Panc1 (cell line): Measurements from ENCODE around the gene HOXD13. TPM values are rescaled to one million over a fixed set of nuclear protein-coding genes. Genes with fewer than 3 reads are reported as not detected.

ENCODE experiments used
- ATAC-seq: fragments of 200-7000 bp; cut with Tn5 transposase; 2 replicates; pipeline ENCODE4 v1.9.1; 2020; ENCODE audit warnings: mild to moderate bottlenecking, moderate library complexity
- BruUV-seq: library from RNA; stranded (reverse); fragments of 400-500 nt; replicated peaks from 2 replicates; lab custom pipeline; 2021; lab: Mats Ljungman, UMichigan
- CTCF ChIA-PET: fragments of 300-600 bp; sonication (Branson Sonifier 250); formaldehyde crosslinking; loops from one replicate; lab custom pipeline; 2022; ENCODE audit warnings: antibody characterized with exemption; lab: Charles Lee
- POLR2A ChIA-PET: fragments of 300-600 bp; sonication (Branson Sonifier 250); formaldehyde crosslinking; loops from one replicate; lab custom pipeline; 2022; ENCODE audit warnings: antibody characterized with exemption; lab: Charles Lee
- DNase-seq: peaks from one replicate; pipeline ENCODE4 v3.0.0-alpha.2; 2010; ENCODE audit warnings: low read depth, low spot score
- H3K27ac ChIP-seq: 2 replicates; pipeline ENCODE4 v1.5.1; 2011; ENCODE audit warnings: mild to moderate bottlenecking, low read length, inconsistent platforms
- H3K27me3 ChIP-seq: fragments of 200-500 bp; sonication (Bioruptor generic); 2 replicates; pipeline ENCODE4 v1.6.0; 2014; ENCODE audit warnings: low read length, inconsistent platforms; ENCODE audit not compliant: control insufficient read depth, insufficient read depth
- H3K36me3 ChIP-seq: fragments of 200-500 bp; sonication (Bioruptor generic); 2 replicates; pipeline ENCODE4 v1.5.1; 2014; ENCODE audit warnings: inconsistent platforms, mild to moderate bottlenecking, low read length, moderate library complexity; ENCODE audit not compliant: control insufficient read depth, insufficient read depth
- H3K4me1 ChIP-seq: 2 replicates; pipeline ENCODE4 v1.5.1; 2011; ENCODE audit warnings: inconsistent platforms, mild to moderate bottlenecking, low read length, moderate library complexity; ENCODE audit not compliant: control insufficient read depth, insufficient read depth
- H3K4me3 ChIP-seq, 2 experiments: 2 replicates each; pipeline ENCODE4 v1.5.1; 2011 to 2012; ENCODE audit warnings: low read depth in 2 of 2, low read length in 2 of 2, mild to moderate bottlenecking in 2 of 2, inconsistent platforms in 1 of 2, moderate library complexity in 1 of 2
- H3K9me3 ChIP-seq: fragments of 200-500 bp; sonication (Bioruptor generic); 2 replicates; pipeline ENCODE4 v1.5.1; 2014; ENCODE audit warnings: low read depth, mild to moderate bottlenecking, inconsistent platforms, low read length, moderate library complexity; ENCODE audit not compliant: control insufficient read depth, insufficient read depth
- CTCF ChIP-seq: fragments of 450-650 bp; IDR thresholded peaks from 2 replicates; pipeline ENCODE4 v1.5.1; 2017; ENCODE audit warnings: mild to moderate bottlenecking
- POLR2AphosphoS5 ChIP-seq: IDR thresholded peaks from 2 replicates; pipeline ENCODE4 v1.6.1; 2012; ENCODE audit warnings: mild to moderate bottlenecking, low read depth, low read length, moderate library complexity
- REST ChIP-seq, 2 experiments: IDR thresholded peaks; 2 replicates each; pipeline ENCODE4 v1.6.1; 2011 to 2012; ENCODE audit warnings: low read depth in 2 of 2, control low read depth in 1 of 2, low read length in 1 of 2, mild to moderate bottlenecking in 1 of 2, moderate library complexity in 1 of 2; ENCODE audit not compliant: insufficient read depth in 1 of 2
- SIN3A ChIP-seq: IDR thresholded peaks from 2 replicates; pipeline ENCODE4 v1.6.1; 2012; ENCODE audit warnings: low read depth, mild to moderate bottlenecking, low read length, moderate library complexity, borderline replicate concordance; ENCODE audit not compliant: insufficient read depth
- TCF7L2 ChIP-seq: IDR thresholded peaks from 2 replicates; pipeline ENCODE4 v1.6.1; 2011; ENCODE audit warnings: mild to moderate bottlenecking, low read depth, low read length, inconsistent platforms
- in situ Hi-C: cut with HindIII; loops from 2 replicates; pipeline ENCODE4 v1.10.0; 2016; ENCODE audit warnings: low sequenced_read_pairs, low pct_unique_long_range_greater_than_20kb
- intact Hi-C: fragments of 100-400 bp; cut with micrococcal nuclease; formaldehyde crosslinking; loops from one replicate; pipeline ENCODE4 v1.10.0; 2022; ENCODE audit not compliant: unreplicated experiment
- total RNA-seq: library from RNA; stranded (reverse); gene quantifications from one replicate; pipeline ENCODE4 v1.2.1, GENCODE V29; 2021; ENCODE audit not compliant: unreplicated experiment

Gene HOXD13
- total RNA-seq, 1 experiment from 2014 or later, result not detected

GRCh38 chr2:176084611-176085119 lies 7.9 kb upstream of the HOXD13 start:
- TF ChIP-seq POLR2AphosphoS5 (no peak), SIN3A (no peak), CTCF (no peak), TCF7L2 (no peak), REST (IDR thresholded peaks at IDR 0.05; ENCODE audit: insufficient read depth in 1 of 2, low read depth in 2 of 2, low read length in 1 of 2) (no peak)
- ATAC-seq, result no peak
- Histone ChIP-seq H3K27me3 (peaks cover 33% of the 10 kb centered on the region), H3K4me1 (peaks cover 9% of the 10 kb centered on the region), H3K9me3 (no peaks in the 10 kb centered on the region), H3K4me3 (peak overlapping the region in 1 of 2 experiments; percentile 48; a peak in 2 of 4 replicates), H3K27ac (no peak overlapping the region), H3K36me3 (no peaks in the 10 kb centered on the region)
- intact Hi-C loops (loop anchor here (10.0 kb wide), 1 partner anchor 120 kb away; no protein-coding TSS in a partner anchor), in situ Hi-C loops (no loop called here)
- ChIA-PET CTCF (no interaction called here), POLR2A (no interaction called here)
- DNase-seq, result no peak
- BruUV-seq, result no TSS peak

GRCh38 chr2:176085120-176085788 lies 7.3 kb upstream of the HOXD13 start:
- ATAC-seq (no peak), DNase-seq (no peak)
- Histone ChIP-seq H3K36me3 (no peaks in the 10 kb centered on the region), H3K27ac (no peak overlapping the region), H3K9me3 (no peaks in the 10 kb centered on the region), H3K27me3 (peaks cover 36% of the 10 kb centered on the region), H3K4me3 (peak overlapping the region; percentile 30 to 48; a peak in 3 of 4 replicates), H3K4me1 (peaks cover 9% of the 10 kb centered on the region)
- intact Hi-C loops (loop anchor here (10.0 kb wide), 1 partner anchor 120 kb away; no protein-coding TSS in a partner anchor), in situ Hi-C loops (no loop called here)
- no peak for TF ChIP-seq REST (IDR thresholded peaks at IDR 0.05; ENCODE audit: insufficient read depth in 1 of 2, low read depth in 2 of 2, low read length in 1 of 2)
- TF ChIP-seq TCF7L2, result no peak
- TF ChIP-seq POLR2AphosphoS5, result no peak
- no peak for TF ChIP-seq CTCF
- no peak for TF ChIP-seq SIN3A
- BruUV-seq, result no TSS peak
- ChIA-PET POLR2A (no interaction called here), CTCF (interaction anchor here (0.6 to 1.3 kb wide), 2 partner anchors 87 to 395 kb away, joined by 3 to 8 read pairs; no protein-coding TSS in a partner anchor)
